ENCODE measurements around the gene WDR70. TPM values are rescaled to one million over a fixed set of nuclear protein-coding genes. Genes with fewer than 3 reads are reported as not detected.
A peak's percentile ranks its signal among the peaks of the same experiment; 100 is the strongest.
"Not testable (repeated sequence)": the region's sequence is repeated elsewhere in the genome, so short reads cannot be mapped to it uniquely, and the experiment has no call there.

WDR70 gene
- 17.6 and 19.5 TPM in 2 replicates for total RNA-seq

- peak; percentile 50 for DNase-seq (ENCODE audit: extremely low read depth, low read depth, low spot score)
These were observed at the start of gene WDR70 for GRCh38 chr5:37379100-37379628. TSS of gene WDR70 (plus strand) at chr5:37379318. CDS start at chr5:37379368, 50 bp downstream.

- not testable (repeated sequence) for DNase-seq (ENCODE audit: extremely low read depth, low read depth, low spot score)
These were observed 44.4 kb upstream of the WDR70 start for GRCh38 chr5:37334754-37335153.

GRCh38 chr5:37342741-37343140, 36.4 kb upstream of the WDR70 start:
- DNase-seq (ENCODE audit: extremely low read depth, low read depth, low spot score) = not testable (repeated sequence)

GRCh38 chr5:37355161-37355560, 24.0 kb upstream of the WDR70 start:
- DNase-seq (ENCODE audit: extremely low read depth, low read depth, low spot score) = no peak

- DNase-seq (ENCODE audit: extremely low read depth, low read depth, low spot score) = no peak
These were observed 8.6 kb upstream of the WDR70 start for GRCh38 chr5:37370550-37370863.

- DNase-seq (ENCODE audit: extremely low read depth, low read depth, low spot score) = peak; percentile 90
These were observed 8.0 kb upstream of the WDR70 start, which contains the start of gene NUP155 for GRCh38 chr5:37370864-37371726. TSS of gene NUP155 (minus strand) at chr5:37371106. CDS start at chr5:37370977, 129 bp downstream.

- DNase-seq (ENCODE audit: extremely low read depth, low read depth, low spot score) = no peak
These were observed 4.0 kb upstream of the WDR70 start for GRCh38 chr5:37375091-37375490.

GRCh38 chr5:37378066-37378465, 1.1 kb upstream of the WDR70 start:
- DNase-seq (ENCODE audit: extremely low read depth, low read depth, low spot score) = not testable (repeated sequence)

GRCh38 chr5:37391591-37391990, 12.5 kb downstream of the WDR70 start:
- no peak for DNase-seq (ENCODE audit: extremely low read depth, low read depth, low spot score)

- no peak for DNase-seq (ENCODE audit: extremely low read depth, low read depth, low spot score)
These were observed 17.2 kb downstream of the WDR70 start for GRCh38 chr5:37396352-37396751.

- no peak for DNase-seq (ENCODE audit: extremely low read depth, low read depth, low spot score)
These were observed 21.4 kb downstream of the WDR70 start for GRCh38 chr5:37400501-37400900.

- DNase-seq (ENCODE audit: extremely low read depth, low read depth, low spot score) = no peak
These were observed 33.4 kb downstream of the WDR70 start for GRCh38 chr5:37412515-37412914.

GRCh38 chr5:37415456-37415855, 36.3 kb downstream of the WDR70 start:
- not testable (repeated sequence) for DNase-seq (ENCODE audit: extremely low read depth, low read depth, low spot score)

- no peak for DNase-seq (ENCODE audit: extremely low read depth, low read depth, low spot score)
These were observed 38.2 kb downstream of the WDR70 start for GRCh38 chr5:37417347-37417746.

GRCh38 chr5:37424441-37424840, 45.3 kb downstream of the WDR70 start:
- DNase-seq (ENCODE audit: extremely low read depth, low read depth, low spot score) = no peak

- no peak for DNase-seq (ENCODE audit: extremely low read depth, low read depth, low spot score)
These were observed 48.9 kb downstream of the WDR70 start for GRCh38 chr5:37428044-37428443.

GRCh38 chr5:37435261-37435660, 56.1 kb downstream of the WDR70 start:
- no peak for DNase-seq (ENCODE audit: extremely low read depth, low read depth, low spot score)

- no peak for DNase-seq (ENCODE audit: extremely low read depth, low read depth, low spot score)
These were observed 57.2 kb downstream of the WDR70 start for GRCh38 chr5:37436146-37436934.

GRCh38 chr5:37437711-37438110, 58.6 kb downstream of the WDR70 start:
- DNase-seq (ENCODE audit: extremely low read depth, low read depth, low spot score) = no peak

- not testable (repeated sequence) for DNase-seq (ENCODE audit: extremely low read depth, low read depth, low spot score)
These were observed 66.7 kb downstream of the WDR70 start for GRCh38 chr5:37445783-37446182.

GRCh38 chr5:37448941-37449340, 69.8 kb downstream of the WDR70 start:
- no peak for DNase-seq (ENCODE audit: extremely low read depth, low read depth, low spot score)

All from glomerular endothelial cell (primary cell).